Thyroid gland (tissue), 4 donors: Measurements from ENCODE around the gene ENOX1. TPM values are rescaled to one million over a fixed set of nuclear protein-coding genes. Genes with fewer than 3 reads are reported as not detected.

Experiments used
- DNase-seq, 2 donors: peaks; one replicate each; pipeline ENCODE4 v3.0.0-alpha.2; 2019
- H3K27ac ChIP-seq, 3 donors: fragments of 200-600 bp; sonication (generic); 1 replicate in 2 of 3; 2 replicates in 1 of 3; pipeline ENCODE4 v1.5.1; 2016 to 2019; ENCODE audit warnings: mild to moderate bottlenecking in 1 of 3, moderate library complexity in 1 of 3
- H3K27me3 ChIP-seq: fragments of 200-600 bp; sonication (generic); one replicate; pipeline ENCODE4 v1.5.1; 2019
- H3K36me3 ChIP-seq, 2 donors: fragments of 200-600 bp; sonication (generic); one replicate each; pipeline ENCODE4 v1.5.1; 2016 to 2019
- H3K4me1 ChIP-seq, 2 donors: fragments of 200-600 bp; sonication (generic); one replicate each; pipeline ENCODE4 v1.5.1; 2017 to 2019
- H3K4me3 ChIP-seq, 3 donors: fragments of 200-600 bp; sonication (generic); replicated peaks in 1 of 3; 1 replicate in 2 of 3; 2 replicates in 1 of 3; pipeline ENCODE4 v1.5.1; 2016; ENCODE audit warnings: mild to moderate bottlenecking in 1 of 3
- H3K9me3 ChIP-seq: fragments of 200-600 bp; sonication (generic); one replicate; pipeline ENCODE4 v1.5.1; 2017
- POLR2A ChIP-seq, 2 donors: fragments of 450-650 bp; IDR thresholded peaks; one replicate each; pipeline ENCODE4 v1.6.1; 2017; ENCODE audit warnings: antibody characterized with exemption in 2 of 2, mild to moderate bottlenecking in 2 of 2, moderate library complexity in 1 of 2
- WGBS, 2 donors: methylation state at CpG; one replicate each; pipeline ENCODE4 v1.1.5; 2017; 5-methylcytosine and 5-hydroxymethylcytosine counted together
- intact Hi-C: fragments of 100-400 bp; cut with DNase I; formaldehyde crosslinking; loops from one replicate; pipeline ENCODE4 v1.15.1; 2023
- total RNA-seq, 4 donors: library from RNA; depleted of rRNA; stranded (reverse); fragments of >200 nt; gene quantifications; one replicate each; pipeline ENCODE4 v1.2.3, GENCODE V29; 2016
- TF ChIP-seq, protein P1 (sequence below), 6 experiments: fragments of 200-600 bp in 3 of 6; fragments of 450-650 bp in 3 of 6; sonication (generic) in 3 of 6; IDR thresholded peaks; one replicate each; pipeline ENCODE4 v1.5.1; 2016 to 2019; ENCODE audit warnings: antibody characterized with exemption in 6 of 6, mild to moderate bottlenecking in 2 of 6, inconsistent platforms in 1 of 6, moderate library complexity in 1 of 6

ENOX1 gene
- total RNA-seq, 4 donors from 2014 or later = 0.13 to 1.8 (median 0.31) TPM

GRCh38 chr13:43614063-43614462, 172.7 kb downstream of the ENOX1 start:
- Histone ChIP-seq H3K27me3 (no peaks in the 10 kb centered on the region), H3K4me3 (no peak overlapping the region), H3K27ac (no peak overlapping the region), H3K4me1 (no peaks in the 10 kb centered on the region), H3K36me3 (no peaks in the 10 kb centered on the region), H3K9me3 (no peaks in the 10 kb centered on the region)
- TF ChIP-seq POLR2A (IDR thresholded peaks at IDR 0.05) = no peak
- TF ChIP-seq, protein P1, sequence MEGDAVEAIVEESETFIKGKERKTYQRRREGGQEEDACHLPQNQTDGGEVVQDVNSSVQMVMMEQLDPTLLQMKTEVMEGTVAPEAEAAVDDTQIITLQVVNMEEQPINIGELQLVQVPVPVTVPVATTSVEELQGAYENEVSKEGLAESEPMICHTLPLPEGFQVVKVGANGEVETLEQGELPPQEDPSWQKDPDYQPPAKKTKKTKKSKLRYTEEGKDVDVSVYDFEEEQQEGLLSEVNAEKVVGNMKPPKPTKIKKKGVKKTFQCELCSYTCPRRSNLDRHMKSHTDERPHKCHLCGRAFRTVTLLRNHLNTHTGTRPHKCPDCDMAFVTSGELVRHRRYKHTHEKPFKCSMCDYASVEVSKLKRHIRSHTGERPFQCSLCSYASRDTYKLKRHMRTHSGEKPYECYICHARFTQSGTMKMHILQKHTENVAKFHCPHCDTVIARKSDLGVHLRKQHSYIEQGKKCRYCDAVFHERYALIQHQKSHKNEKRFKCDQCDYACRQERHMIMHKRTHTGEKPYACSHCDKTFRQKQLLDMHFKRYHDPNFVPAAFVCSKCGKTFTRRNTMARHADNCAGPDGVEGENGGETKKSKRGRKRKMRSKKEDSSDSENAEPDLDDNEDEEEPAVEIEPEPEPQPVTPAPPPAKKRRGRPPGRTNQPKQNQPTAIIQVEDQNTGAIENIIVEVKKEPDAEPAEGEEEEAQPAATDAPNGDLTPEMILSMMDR (IDR thresholded peaks at IDR 0.05) = no peak
- intact Hi-C loops = no loop called here
- no peak for DNase-seq

DNA sequence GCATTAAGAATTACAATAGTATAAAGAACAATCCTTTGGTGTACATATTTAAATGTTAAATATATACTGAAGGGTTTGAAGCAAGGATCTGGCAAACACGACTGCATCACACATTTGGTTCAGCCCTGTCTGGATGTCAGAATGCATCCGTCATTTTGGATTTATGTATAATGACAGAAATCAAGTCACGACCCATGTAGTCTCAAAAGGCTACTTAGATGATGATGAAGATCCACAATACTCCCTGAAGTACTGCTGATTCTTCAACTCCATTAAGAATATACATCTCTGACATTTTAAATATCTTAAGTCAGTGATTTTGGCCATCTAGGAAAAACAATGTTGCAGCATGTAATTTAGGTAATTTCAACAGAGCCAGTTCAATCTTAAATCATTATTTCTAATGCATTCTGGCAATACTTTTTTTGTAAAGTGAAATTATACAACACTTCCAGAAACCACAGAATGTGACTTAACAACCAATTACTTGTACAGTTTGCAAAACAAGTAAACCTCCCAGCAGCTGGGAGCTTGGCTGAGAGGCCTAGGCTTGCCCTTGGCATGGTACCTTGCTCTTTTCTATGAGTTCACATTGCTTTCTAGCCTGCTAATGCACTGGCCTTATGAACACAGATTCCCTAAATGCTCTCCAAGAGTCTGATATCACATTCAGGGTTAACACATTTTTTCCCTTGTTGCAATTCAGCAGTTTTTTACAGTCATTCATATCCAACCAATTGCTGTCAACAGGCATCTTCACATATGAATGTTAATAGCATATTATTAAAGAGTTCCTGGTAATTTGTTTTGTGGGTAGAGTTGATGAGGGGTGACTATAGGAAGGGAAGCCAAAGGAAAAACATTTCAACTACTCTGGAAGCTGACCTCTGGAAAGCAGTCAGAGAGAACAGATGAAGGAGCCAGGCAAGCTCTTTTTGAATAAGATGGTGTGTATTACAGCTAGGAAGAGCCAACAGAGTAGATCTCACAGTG, 175.2 kb downstream of the ENOX1 start:
- no peak overlapping the region for H3K27ac ChIP-seq
- no peaks in the 10 kb centered on the region for H3K36me3 ChIP-seq
- TF ChIP-seq, protein P1 (IDR thresholded peaks at IDR 0.05) = no peak
- TF ChIP-seq POLR2A (IDR thresholded peaks at IDR 0.05) = no peak
- 91 to 93% methylated on average over 3 of the region's 3 CpGs for WGBS, 2 donors
- H3K9me3 ChIP-seq = no peaks in the 10 kb centered on the region
- H3K27me3 ChIP-seq = no peaks in the 10 kb centered on the region
- no peaks in the 10 kb centered on the region for H3K4me1 ChIP-seq
- H3K4me3 ChIP-seq = no peak overlapping the region
- DNase-seq = no peak
- intact Hi-C loops = no loop called here

- intact Hi-C loops = no loop called here
- Histone ChIP-seq H3K4me1 (no peaks in the 10 kb centered on the region), H3K36me3 (no peaks in the 10 kb centered on the region), H3K9me3 (no peaks in the 10 kb centered on the region), H3K4me3 (no peak overlapping the region), H3K27me3 (no peaks in the 10 kb centered on the region), H3K27ac (no peak overlapping the region)
- no peak for TF ChIP-seq POLR2A (IDR thresholded peaks at IDR 0.05)
- TF ChIP-seq, protein P1 (IDR thresholded peaks at IDR 0.05) = no peak
- DNase-seq = no peak
- 83 to 86% methylated on average over 6 of the region's 6 CpGs for WGBS, 2 donors
Measured at GRCh38 chr13:43608400-43609137, 178.2 kb downstream of the ENOX1 start.

DNA sequence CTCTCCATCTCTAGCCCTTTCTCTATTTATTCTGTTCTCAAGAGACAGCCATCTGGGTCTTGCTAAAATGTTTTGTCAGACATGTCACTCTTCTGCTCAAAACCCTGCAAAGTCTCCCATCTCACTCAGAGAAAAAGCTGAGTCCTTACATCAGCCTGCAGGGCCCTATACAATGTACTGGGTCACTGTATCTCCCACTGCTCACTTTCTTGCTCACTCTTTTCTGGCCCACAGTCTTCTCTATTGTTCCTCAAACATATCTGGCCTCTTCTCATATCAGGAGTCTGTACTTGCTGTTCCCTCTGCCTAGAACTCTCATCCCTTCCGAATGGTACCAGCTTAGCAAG, 189.2 kb downstream of the ENOX1 start:
- Histone ChIP-seq H3K9me3 (no peaks in the 10 kb centered on the region), H3K36me3 (no peaks in the 10 kb centered on the region), H3K4me3 (no peak overlapping the region), H3K27me3 (no peaks in the 10 kb centered on the region), H3K4me1 (peaks cover 4% of the 10 kb centered on the region in 2 donors), H3K27ac (no peak overlapping the region)
- intact Hi-C loops = no loop called here
- WGBS, 2 donors = 96 to 97% methylated on average over 1 of the region's 1 CpG
- TF ChIP-seq, protein P1 (IDR thresholded peaks at IDR 0.05) = no peak
- no peak for TF ChIP-seq POLR2A (IDR thresholded peaks at IDR 0.05)
- DNase-seq = no peak
